C4-2B (cell line): ENCODE results near the gene BABAM2.

ENCODE experiments used
- H3K27ac ChIP-seq: fragments of 450-650 bp; 2 replicates; pipeline ENCODE4 v1.5.1; 2017
- CTCF ChIP-seq: fragments of 450-650 bp; conservative IDR thresholded peaks from 2 replicates; pipeline ENCODE4 v1.5.1; 2017; ENCODE audit warnings: mild to moderate bottlenecking
- ZFX ChIP-seq: fragments of 450-650 bp; IDR thresholded peaks from 2 replicates; pipeline ENCODE4 v1.6.1; 2017

The BABAM2 gene

DNA sequence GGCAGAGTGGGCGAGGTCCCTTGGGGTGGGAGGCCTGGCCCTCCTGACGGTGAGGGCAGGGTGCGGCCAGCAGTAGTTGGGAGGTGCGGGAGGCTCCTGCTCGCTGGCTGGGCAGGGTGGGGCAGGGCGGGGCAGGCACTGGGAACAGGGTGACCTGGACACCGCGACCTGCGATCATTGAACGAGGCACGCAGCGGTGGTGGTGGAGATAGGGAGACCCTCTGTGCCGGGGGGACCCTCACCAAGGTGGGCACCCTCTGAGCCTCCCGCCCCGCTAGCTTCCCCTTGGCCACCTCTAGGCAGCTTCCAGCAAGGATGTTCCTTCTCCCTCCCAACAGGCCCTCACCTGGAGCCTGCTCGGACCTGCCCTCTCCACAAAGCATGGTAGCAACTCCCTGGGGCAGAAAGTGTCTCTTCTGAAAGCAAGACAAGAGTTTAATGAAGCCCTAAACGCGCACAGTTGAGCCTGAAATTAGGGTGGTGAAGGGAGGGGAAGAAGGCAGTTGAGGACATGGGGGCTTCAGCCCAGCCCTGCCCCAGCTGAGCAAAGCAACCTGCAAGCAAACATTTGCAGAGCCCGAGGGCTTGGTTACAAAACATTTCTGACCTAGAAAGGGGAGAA, 486.8 kb downstream of the BABAM2 start:
- no peak for TF ChIP-seq CTCF
- no peak overlapping the region for H3K27ac ChIP-seq

- TF ChIP-seq CTCF (no peak), ZFX (no peak)
- no peak overlapping the region for H3K27ac ChIP-seq
Observed at GRCh38 chr2:28377984-28378678, 487.6 kb downstream of the BABAM2 start.

DNA sequence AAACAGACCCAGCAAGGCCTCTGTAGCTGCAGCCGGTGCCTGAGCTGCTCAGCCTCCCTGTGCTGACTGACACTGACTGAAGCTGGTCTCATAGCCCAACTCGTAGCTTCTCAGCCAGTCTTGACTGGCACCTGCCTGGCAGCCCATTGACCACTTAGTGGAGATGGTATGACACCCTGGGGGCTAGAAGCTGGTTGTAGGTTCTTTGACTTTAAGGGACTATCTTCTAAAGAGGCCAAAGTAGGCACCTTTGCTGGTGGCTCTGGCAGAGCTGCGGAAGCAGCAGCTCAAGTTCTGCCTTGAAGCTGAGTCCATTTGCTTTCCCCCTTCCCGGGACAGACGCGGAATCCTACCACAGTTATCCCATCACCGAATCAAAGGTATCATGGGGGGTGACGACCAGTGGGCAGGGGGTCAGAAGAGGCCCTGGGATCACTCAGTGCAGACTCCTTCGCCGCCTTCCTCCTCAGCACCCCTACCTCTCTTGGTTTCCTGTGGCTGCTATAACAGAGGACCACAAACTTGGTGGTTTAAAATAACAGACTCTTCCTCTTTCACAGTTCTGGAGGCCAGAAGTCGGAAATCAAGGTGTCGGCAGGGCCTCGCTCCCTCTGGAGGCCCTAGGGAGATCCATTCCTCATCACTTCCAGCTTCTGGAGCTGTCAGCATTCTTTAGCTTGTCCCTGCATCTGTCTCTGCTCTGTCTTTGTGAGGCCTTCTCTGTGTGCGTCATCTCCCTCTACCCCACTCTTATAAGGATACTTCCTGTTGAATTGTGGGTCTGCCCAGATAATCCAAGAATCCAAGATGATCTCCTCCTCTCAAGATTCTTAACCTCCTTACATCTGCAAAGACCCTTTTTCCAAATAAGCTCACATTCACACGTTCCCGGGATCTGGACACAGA, 488.4 kb downstream of the BABAM2 start:
- H3K27ac ChIP-seq, result no peak overlapping the region
- no peak for TF ChIP-seq ZFX
- TF ChIP-seq CTCF, result no peak

DNA sequence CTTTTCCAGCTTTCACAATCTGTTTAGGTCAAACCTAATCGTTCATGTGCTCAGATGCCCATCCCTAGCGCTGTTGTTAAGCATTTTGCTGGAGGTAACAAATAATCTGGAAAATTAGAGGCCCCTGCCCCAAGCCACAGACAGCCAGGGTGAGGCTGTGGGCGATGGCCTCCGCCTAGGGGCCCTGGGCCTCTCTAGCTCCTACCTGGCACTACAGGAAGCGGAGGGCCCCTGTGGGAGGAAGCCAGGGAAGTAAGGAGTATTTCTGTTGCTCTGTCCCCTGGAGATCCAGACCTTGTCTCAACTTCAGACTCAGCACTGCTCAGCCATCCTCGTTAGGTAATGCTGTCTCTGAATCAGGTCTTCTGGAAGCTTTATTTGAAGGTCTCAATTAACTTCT, 489.7 kb downstream of the BABAM2 start:
- TF ChIP-seq ZFX, result no peak
- no peak for TF ChIP-seq CTCF
- no peak overlapping the region for H3K27ac ChIP-seq

GRCh38 chr2:28381225-28382180, 491.0 kb downstream of the BABAM2 start:
- H3K27ac ChIP-seq, result no peak overlapping the region
- no peak for TF ChIP-seq CTCF
- TF ChIP-seq ZFX, result no peak

DNA sequence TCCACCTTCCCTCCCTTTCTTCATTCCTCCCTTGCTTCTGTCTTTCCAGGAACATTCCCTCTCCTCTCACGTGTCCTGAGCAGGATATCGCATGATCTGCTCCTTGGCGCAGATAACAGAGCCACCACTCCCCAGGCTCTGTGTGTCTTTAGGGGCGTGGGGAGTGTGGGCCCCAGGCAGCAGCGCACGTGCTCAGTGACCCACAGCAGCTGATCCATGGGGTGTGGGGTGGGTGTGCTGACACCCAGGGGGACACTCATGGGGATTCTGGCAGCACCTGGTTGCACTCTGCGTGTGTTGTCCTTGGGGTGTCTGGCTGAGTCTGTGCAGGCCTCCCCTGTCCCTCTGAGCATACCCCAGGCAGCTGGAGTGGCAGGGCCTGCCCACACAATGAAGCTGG, 492.2 kb downstream of the BABAM2 start:
- H3K27ac ChIP-seq, result no peak overlapping the region
- TF ChIP-seq ZFX (no peak), CTCF (no peak)
